Measurements from ENCODE around the gene ANKMY2.

DNA sequence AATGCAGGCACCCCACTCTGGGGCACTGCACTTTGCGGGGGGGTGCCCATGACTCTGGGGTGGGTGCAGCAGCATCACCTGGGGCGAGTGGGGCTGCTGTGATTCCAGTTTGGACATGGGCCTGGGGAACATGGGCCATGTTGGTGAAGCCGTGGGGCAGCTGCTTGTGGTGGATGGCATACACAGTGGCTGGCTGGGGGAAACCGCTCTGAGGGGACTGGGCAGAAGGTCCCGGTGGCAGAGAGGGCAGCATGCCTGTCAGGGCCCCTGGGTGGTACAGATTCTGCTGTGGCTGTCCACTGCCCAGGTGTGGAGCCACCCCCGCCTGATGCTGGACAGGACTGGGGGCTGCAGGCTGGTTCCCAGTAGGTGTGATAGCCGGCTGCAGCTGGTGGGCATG is 61.7 kb downstream of the ANKMY2 start:
- TF ChIP-seq, protein P1, sequence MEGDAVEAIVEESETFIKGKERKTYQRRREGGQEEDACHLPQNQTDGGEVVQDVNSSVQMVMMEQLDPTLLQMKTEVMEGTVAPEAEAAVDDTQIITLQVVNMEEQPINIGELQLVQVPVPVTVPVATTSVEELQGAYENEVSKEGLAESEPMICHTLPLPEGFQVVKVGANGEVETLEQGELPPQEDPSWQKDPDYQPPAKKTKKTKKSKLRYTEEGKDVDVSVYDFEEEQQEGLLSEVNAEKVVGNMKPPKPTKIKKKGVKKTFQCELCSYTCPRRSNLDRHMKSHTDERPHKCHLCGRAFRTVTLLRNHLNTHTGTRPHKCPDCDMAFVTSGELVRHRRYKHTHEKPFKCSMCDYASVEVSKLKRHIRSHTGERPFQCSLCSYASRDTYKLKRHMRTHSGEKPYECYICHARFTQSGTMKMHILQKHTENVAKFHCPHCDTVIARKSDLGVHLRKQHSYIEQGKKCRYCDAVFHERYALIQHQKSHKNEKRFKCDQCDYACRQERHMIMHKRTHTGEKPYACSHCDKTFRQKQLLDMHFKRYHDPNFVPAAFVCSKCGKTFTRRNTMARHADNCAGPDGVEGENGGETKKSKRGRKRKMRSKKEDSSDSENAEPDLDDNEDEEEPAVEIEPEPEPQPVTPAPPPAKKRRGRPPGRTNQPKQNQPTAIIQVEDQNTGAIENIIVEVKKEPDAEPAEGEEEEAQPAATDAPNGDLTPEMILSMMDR (conservative IDR thresholded peaks at IDR 0.05 in 1 of 2, IDR thresholded peaks at IDR 0.05 in 1 of 2; ENCODE audit: low read depth in 1 of 2, low read length in 2 of 2) = no peak
- TF ChIP-seq EZH2 (IDR thresholded peaks at IDR 0.05; ENCODE audit: low read length, missing control alignments) = no peak
